Measurements from ENCODE around the gene SYNE1. TPM values are rescaled to one million over a fixed set of nuclear protein-coding genes. Genes with fewer than 3 reads are reported as not detected.
A peak's percentile ranks its signal among the peaks of the same experiment; 100 is the strongest.

SYNE1 gene
- total RNA-seq, 3 donors from 2014 or later (not counting 1 experiment from before 2014, with no cell fraction given) = 489 to 570 (median 498) TPM

- Histone ChIP-seq H3K36me3 (ENCODE audit: control insufficient read depth, insufficient read depth, low read length) (peaks cover 80% of the 10 kb centered on the region), H3K4me3 (ENCODE audit: low read length) (no peak overlapping the region), H3K27ac (ENCODE audit: low read length) (no peak overlapping the region), H3K27me3 (ENCODE audit: control insufficient read depth, insufficient read depth, low read length) (no peaks in the 10 kb centered on the region), H3K9me3 (ENCODE audit: control insufficient read depth, insufficient read depth, low read length) (no peaks in the 10 kb centered on the region), H3K4me1 (ENCODE audit: control insufficient read depth, insufficient read depth, low read length) (no peaks in the 10 kb centered on the region)
- 100% methylated on average over 1 of the region's 4 CpGs for WGBS (ENCODE audit: insufficient coverage)
- Mint-ChIP-seq H3K9me3 (no peaks in the 10 kb centered on the region), H3K36me3 (peaks cover 18% of the 10 kb centered on the region), H3K27me3 (ENCODE audit: low read depth in 2 of 2) (no peaks in the 10 kb centered on the region), H3K27ac (no peak overlapping the region), H3K4me1 (no peaks in the 10 kb centered on the region), H3K4me3 (no peak overlapping the region)
- ATAC-seq (no peak), DNase-seq (no peak)
- intact Hi-C loops (cut with micrococcal nuclease) = no loop called here
- TF ChIP-seq CTCF (IDR thresholded peaks at IDR 0.05) = no peak
Measured at GRCh38 chr6:152229330-152229729, 407.8 kb downstream of the SYNE1 start.

- TF ChIP-seq CTCF (IDR thresholded peaks at IDR 0.05) = no peak
- Histone ChIP-seq H3K36me3 (ENCODE audit: control insufficient read depth, insufficient read depth, low read length) (peaks cover 82% of the 10 kb centered on the region), H3K27ac (ENCODE audit: low read length) (no peak overlapping the region), H3K9me3 (ENCODE audit: control insufficient read depth, insufficient read depth, low read length) (peaks cover 8% of the 10 kb centered on the region), H3K4me3 (ENCODE audit: low read length) (no peak overlapping the region), H3K27me3 (ENCODE audit: control insufficient read depth, insufficient read depth, low read length) (no peaks in the 10 kb centered on the region), H3K4me1 (ENCODE audit: control insufficient read depth, insufficient read depth, low read length) (no peaks in the 10 kb centered on the region)
- no CpG with 5 or more reads among the region's 2 CpGs for WGBS (ENCODE audit: insufficient coverage)
- Mint-ChIP-seq H3K36me3 (peaks cover 40% of the 10 kb centered on the region), H3K9me3 (peaks cover 6 to 9% of the 10 kb centered on the region in 2 donors), H3K4me3 (no peak overlapping the region), H3K27ac (peak overlapping the region; percentile 58 to 62), H3K4me1 (no peaks in the 10 kb centered on the region), H3K27me3 (ENCODE audit: low read depth in 2 of 2) (no peaks in the 10 kb centered on the region)
- no peak for DNase-seq
- intact Hi-C loops (cut with micrococcal nuclease) = no loop called here
- ATAC-seq = no peak
Measured at GRCh38 chr6:152226119-152226518, 411.0 kb downstream of the SYNE1 start.

- H3K36me3 Mint-ChIP-seq = peaks cover 47% of the 10 kb centered on the region
- H3K27ac Mint-ChIP-seq = peak overlapping the region in 1 of 2 donors; percentile 48
- Histone ChIP-seq H3K4me1 (ENCODE audit: control insufficient read depth, insufficient read depth, low read length) (no peaks in the 10 kb centered on the region), H3K27ac (ENCODE audit: low read length) (no peak overlapping the region), H3K4me3 (ENCODE audit: low read length) (no peak overlapping the region), H3K27me3 (ENCODE audit: control insufficient read depth, insufficient read depth, low read length) (no peaks in the 10 kb centered on the region), H3K36me3 (ENCODE audit: control insufficient read depth, insufficient read depth, low read length) (peaks cover 83% of the 10 kb centered on the region), H3K9me3 (ENCODE audit: control insufficient read depth, insufficient read depth, low read length) (peaks cover 8% of the 10 kb centered on the region)
- H3K4me1 Mint-ChIP-seq = no peaks in the 10 kb centered on the region
- intact Hi-C loops (cut with micrococcal nuclease) = no loop called here
- ATAC-seq = no peak
- no peaks in the 10 kb centered on the region for H3K27me3 Mint-ChIP-seq (ENCODE audit: low read depth in 2 of 2)
- no peak for TF ChIP-seq CTCF (IDR thresholded peaks at IDR 0.05)
- 98% methylated on average over 6 of the region's 7 CpGs for WGBS (ENCODE audit: insufficient coverage)
- no peak overlapping the region for H3K4me3 Mint-ChIP-seq
- peaks cover 6 to 9% of the 10 kb centered on the region in 2 donors for H3K9me3 Mint-ChIP-seq
- no peak for DNase-seq
Measured at GRCh38 chr6:152225241-152225934, 411.8 kb downstream of the SYNE1 start.

GRCh38 chr6:152223636-152224035 lies 413.5 kb downstream of the SYNE1 start:
- TF ChIP-seq CTCF (IDR thresholded peaks at IDR 0.05) = no peak
- WGBS (ENCODE audit: insufficient coverage) = 94% methylated on average over 3 of the region's 3 CpGs
- Mint-ChIP-seq H3K27me3 (ENCODE audit: low read depth in 2 of 2) (no peaks in the 10 kb centered on the region), H3K4me1 (no peaks in the 10 kb centered on the region), H3K27ac (peak overlapping the region in 1 of 2 donors; percentile 66), H3K4me3 (no peak overlapping the region), H3K36me3 (peaks cover 56% of the 10 kb centered on the region), H3K9me3 (peaks cover 6 to 9% of the 10 kb centered on the region in 2 donors)
- intact Hi-C loops (cut with micrococcal nuclease) = no loop called here
- peaks cover 8% of the 10 kb centered on the region for H3K9me3 ChIP-seq (ENCODE audit: control insufficient read depth, insufficient read depth, low read length)
- H3K4me3 ChIP-seq (ENCODE audit: low read length) = no peak overlapping the region
- peaks cover 84% of the 10 kb centered on the region for H3K36me3 ChIP-seq (ENCODE audit: control insufficient read depth, insufficient read depth, low read length)
- ATAC-seq (no peak), DNase-seq (no peak)
- H3K27ac ChIP-seq (ENCODE audit: low read length) = no peak overlapping the region
- H3K4me1 ChIP-seq (ENCODE audit: control insufficient read depth, insufficient read depth, low read length) = no peaks in the 10 kb centered on the region
- H3K27me3 ChIP-seq (ENCODE audit: control insufficient read depth, insufficient read depth, low read length) = no peaks in the 10 kb centered on the region

Measured in natural killer cell (primary cell).